ENCODE measurements around the gene DSCAM.

DNA sequence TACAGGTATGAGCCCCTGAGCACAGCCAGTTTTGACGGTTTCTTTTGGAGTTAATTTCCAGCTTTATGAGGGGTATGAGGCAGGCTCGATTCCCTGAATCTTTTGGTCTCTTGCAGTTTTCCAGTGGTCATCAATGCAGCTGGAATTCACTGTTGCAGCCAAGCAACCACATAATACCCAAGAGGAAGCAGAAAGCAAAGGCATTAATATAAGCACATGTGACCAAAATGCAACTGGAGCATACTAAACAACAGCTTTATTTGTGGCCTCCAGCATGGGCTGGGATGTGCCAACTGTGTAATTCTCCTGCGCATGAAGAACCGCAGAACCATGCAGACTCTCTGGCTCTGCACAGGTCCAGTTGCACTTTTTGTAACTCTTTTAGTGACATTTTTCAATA is 33.0 kb downstream of the DSCAM start:
- TF ChIP-seq, protein P1, sequence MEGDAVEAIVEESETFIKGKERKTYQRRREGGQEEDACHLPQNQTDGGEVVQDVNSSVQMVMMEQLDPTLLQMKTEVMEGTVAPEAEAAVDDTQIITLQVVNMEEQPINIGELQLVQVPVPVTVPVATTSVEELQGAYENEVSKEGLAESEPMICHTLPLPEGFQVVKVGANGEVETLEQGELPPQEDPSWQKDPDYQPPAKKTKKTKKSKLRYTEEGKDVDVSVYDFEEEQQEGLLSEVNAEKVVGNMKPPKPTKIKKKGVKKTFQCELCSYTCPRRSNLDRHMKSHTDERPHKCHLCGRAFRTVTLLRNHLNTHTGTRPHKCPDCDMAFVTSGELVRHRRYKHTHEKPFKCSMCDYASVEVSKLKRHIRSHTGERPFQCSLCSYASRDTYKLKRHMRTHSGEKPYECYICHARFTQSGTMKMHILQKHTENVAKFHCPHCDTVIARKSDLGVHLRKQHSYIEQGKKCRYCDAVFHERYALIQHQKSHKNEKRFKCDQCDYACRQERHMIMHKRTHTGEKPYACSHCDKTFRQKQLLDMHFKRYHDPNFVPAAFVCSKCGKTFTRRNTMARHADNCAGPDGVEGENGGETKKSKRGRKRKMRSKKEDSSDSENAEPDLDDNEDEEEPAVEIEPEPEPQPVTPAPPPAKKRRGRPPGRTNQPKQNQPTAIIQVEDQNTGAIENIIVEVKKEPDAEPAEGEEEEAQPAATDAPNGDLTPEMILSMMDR (IDR thresholded peaks at IDR 0.05 in 8 of 11, conservative IDR thresholded peaks at IDR 0.05 in 3 of 11): no peak
- TF ChIP-seq POLR2AphosphoS5 (IDR thresholded peaks at IDR 0.05) (no peak), POLR2A (IDR thresholded peaks at IDR 0.05) (no peak)

All from spleen (tissue), 7 donors.